GM12878 (cell line): ENCODE measurements around the gene RBM19. TPM values are rescaled to one million over a fixed set of nuclear protein-coding genes. Genes with fewer than 3 reads are reported as not detected.

Experiments used
- BRCA1 ChIP-seq: IDR thresholded peaks from 2 replicates; pipeline ENCODE4 v1.6.1; 2011; ENCODE audit warnings: low read depth, low read length, improper control_type of control experiment
- NFYA ChIP-seq: IDR thresholded peaks from 2 replicates; pipeline ENCODE4 v1.6.1; 2011; ENCODE audit warnings: low read depth, mild to moderate bottlenecking, low read length, improper control_type of control experiment, borderline replicate concordance
- SPI1 ChIP-seq: IDR thresholded peaks from 2 replicates; pipeline ENCODE4 v1.6.1; 2011; ENCODE audit warnings: low read depth, mild to moderate bottlenecking, low read length, moderate library complexity, borderline replicate concordance; ENCODE audit not compliant: insufficient read depth
- TAF1 ChIP-seq: IDR thresholded peaks from 2 replicates; pipeline ENCODE4 v1.6.1; 2011; ENCODE audit warnings: mild to moderate bottlenecking, low read depth, low read length, borderline replicate concordance
- YBX1 ChIP-seq: fragments of 450-650 bp; IDR thresholded peaks from 2 replicates; pipeline ENCODE4 v1.6.1; 2016; ENCODE audit warnings: antibody characterized with exemption
- ZNF217 ChIP-seq: fragments of 450-650 bp; IDR thresholded peaks from 2 replicates; pipeline ENCODE4 v1.6.1; 2017; ENCODE audit warnings: antibody characterized with exemption, mild to moderate bottlenecking
- polyA plus RNA-seq, 11 experiments: library from polyadenylated mRNA; depleted of rRNA in 4 of 11; unstranded in 6 of 11; stranded (reverse) in 5 of 11; fragments of >200 nt; fragmentation: Nextera tagmentation in 4 of 11; fragmentation: Illumina TruSeq in 1 of 11; extraction: Ambion mirVana in 4 of 11; extraction: Trizol in 1 of 11; gene quantifications; 1 replicate in 1 of 11; 2 replicates in 10 of 11; pipeline versions ENCODE4 v1.2.1 to v1.2.3, GENCODE V29; 2011 to 2016; ENCODE audit warnings: inconsistent platforms in 2 of 11, missing spikeins in 2 of 11, low read depth in 1 of 11
- total RNA-seq, 4 experiments: library from RNA; depleted of rRNA in 3 of 4; stranded (reverse); fragments of >200 nt in 3 of 4; fragmentation: Illumina TruSeq in 1 of 4; extraction: Trizol in 1 of 4; gene quantifications; 2 replicates each; pipeline versions ENCODE4 v1.2.1 to v1.2.3, GENCODE V29; 2013 to 2021
- TF ChIP-seq, protein P1 (sequence below): IDR thresholded peaks from 2 replicates; pipeline ENCODE4 v1.6.1; 2012; ENCODE audit warnings: improper control_type of control experiment, low read depth, low read length; ENCODE audit not compliant: insufficient replicate concordance
- TF ChIP-seq, protein P2 (sequence below): IDR thresholded peaks from 2 replicates; pipeline ENCODE4 v1.6.1; 2011; ENCODE audit warnings: mild to moderate bottlenecking, low read depth, low read length, moderate library complexity; ENCODE audit not compliant: insufficient replicate concordance

Gene RBM19
- total and polyA plus RNA-seq, 10 of the 15 experiments (the other 5 are each of a cell fraction or from before 2014, with no cell fraction given) = 4.2 to 42.9 (median 28.4) TPM

DNA sequence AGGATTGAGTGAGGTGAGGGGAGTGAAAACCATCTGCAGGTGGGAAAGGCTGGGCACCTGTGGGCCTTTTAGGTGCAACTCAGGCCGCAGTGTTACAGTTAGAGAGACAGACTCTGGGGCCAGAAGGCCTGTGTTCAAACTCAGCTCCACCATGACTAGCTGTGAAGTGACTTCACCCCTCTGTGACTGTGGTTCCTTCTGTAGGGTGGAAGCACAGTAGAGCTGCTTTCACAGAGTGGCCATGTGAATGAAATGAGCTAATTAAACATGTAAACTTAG is 25.0 kb downstream of the RBM19 start (continued):
- TF ChIP-seq, protein P1, sequence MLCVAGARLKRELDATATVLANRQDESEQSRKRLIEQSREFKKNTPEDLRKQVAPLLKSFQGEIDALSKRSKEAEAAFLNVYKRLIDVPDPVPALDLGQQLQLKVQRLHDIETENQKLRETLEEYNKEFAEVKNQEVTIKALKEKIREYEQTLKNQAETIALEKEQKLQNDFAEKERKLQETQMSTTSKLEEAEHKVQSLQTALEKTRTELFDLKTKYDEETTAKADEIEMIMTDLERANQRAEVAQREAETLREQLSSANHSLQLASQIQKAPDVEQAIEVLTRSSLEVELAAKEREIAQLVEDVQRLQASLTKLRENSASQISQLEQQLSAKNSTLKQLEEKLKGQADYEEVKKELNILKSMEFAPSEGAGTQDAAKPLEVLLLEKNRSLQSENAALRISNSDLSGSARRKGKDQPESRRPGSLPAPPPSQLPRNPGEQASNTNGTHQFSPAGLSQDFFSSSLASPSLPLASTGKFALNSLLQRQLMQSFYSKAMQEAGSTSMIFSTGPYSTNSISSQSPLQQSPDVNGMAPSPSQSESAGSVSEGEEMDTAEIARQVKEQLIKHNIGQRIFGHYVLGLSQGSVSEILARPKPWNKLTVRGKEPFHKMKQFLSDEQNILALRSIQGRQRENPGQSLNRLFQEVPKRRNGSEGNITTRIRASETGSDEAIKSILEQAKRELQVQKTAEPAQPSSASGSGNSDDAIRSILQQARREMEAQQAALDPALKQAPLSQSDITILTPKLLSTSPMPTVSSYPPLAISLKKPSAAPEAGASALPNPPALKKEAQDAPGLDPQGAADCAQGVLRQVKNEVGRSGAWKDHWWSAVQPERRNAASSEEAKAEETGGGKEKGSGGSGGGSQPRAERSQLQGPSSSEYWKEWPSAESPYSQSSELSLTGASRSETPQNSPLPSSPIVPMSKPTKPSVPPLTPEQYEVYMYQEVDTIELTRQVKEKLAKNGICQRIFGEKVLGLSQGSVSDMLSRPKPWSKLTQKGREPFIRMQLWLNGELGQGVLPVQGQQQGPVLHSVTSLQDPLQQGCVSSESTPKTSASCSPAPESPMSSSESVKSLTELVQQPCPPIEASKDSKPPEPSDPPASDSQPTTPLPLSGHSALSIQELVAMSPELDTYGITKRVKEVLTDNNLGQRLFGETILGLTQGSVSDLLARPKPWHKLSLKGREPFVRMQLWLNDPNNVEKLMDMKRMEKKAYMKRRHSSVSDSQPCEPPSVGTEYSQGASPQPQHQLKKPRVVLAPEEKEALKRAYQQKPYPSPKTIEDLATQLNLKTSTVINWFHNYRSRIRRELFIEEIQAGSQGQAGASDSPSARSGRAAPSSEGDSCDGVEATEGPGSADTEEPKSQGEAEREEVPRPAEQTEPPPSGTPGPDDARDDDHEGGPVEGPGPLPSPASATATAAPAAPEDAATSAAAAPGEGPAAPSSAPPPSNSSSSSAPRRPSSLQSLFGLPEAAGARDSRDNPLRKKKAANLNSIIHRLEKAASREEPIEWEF = no peak
- TF ChIP-seq BRCA1 (no peak), SPI1 (no peak), TAF1 (no peak), YBX1 (no peak), NFYA (no peak), ZNF217 (no peak)
- TF ChIP-seq, protein P2, sequence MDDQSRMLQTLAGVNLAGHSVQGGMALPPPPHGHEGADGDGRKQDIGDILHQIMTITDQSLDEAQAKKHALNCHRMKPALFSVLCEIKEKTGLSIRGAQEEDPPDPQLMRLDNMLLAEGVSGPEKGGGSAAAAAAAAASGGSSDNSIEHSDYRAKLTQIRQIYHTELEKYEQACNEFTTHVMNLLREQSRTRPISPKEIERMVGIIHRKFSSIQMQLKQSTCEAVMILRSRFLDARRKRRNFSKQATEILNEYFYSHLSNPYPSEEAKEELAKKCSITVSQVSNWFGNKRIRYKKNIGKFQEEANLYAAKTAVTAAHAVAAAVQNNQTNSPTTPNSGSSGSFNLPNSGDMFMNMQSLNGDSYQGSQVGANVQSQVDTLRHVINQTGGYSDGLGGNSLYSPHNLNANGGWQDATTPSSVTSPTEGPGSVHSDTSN = no peak
